ENCODE measurements around the gene SEMG1. TPM values are rescaled to one million over a fixed set of nuclear protein-coding genes. Genes with fewer than 3 reads are reported as not detected.

The SEMG1 gene
- total RNA-seq, 1 donor from 2014 or later, result not detected

DNA sequence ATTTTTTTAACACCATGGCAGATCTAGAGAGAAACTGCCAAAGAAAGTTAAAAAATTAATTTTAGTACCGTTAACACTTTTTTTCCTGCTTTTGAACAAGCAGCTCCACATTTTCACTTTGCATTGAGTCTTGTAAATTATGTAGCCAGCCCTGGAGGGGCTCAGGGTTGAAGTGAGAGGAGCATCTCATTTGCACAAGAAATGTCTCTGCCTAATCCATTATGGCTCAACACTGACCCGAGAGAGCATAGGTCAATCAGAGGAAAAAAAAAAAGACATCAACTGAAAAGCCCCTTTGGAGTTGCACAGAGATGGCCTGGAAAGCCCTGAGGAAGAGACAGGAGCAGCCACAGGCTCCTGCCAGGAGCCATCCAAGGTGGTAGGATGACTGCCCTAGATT, 51.8 kb downstream of the SEMG1 start:
- TF ChIP-seq, protein P1, sequence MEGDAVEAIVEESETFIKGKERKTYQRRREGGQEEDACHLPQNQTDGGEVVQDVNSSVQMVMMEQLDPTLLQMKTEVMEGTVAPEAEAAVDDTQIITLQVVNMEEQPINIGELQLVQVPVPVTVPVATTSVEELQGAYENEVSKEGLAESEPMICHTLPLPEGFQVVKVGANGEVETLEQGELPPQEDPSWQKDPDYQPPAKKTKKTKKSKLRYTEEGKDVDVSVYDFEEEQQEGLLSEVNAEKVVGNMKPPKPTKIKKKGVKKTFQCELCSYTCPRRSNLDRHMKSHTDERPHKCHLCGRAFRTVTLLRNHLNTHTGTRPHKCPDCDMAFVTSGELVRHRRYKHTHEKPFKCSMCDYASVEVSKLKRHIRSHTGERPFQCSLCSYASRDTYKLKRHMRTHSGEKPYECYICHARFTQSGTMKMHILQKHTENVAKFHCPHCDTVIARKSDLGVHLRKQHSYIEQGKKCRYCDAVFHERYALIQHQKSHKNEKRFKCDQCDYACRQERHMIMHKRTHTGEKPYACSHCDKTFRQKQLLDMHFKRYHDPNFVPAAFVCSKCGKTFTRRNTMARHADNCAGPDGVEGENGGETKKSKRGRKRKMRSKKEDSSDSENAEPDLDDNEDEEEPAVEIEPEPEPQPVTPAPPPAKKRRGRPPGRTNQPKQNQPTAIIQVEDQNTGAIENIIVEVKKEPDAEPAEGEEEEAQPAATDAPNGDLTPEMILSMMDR (IDR thresholded peaks at IDR 0.05), result no peak
- no peaks in the 10 kb centered on the region for H3K36me3 ChIP-seq
- peaks cover 15% of the 10 kb centered on the region for H3K4me1 ChIP-seq
- H3K27ac ChIP-seq, result no peak overlapping the region
- no peak overlapping the region for H3K4me3 ChIP-seq
- H3K27me3 ChIP-seq (ENCODE audit: low read depth), result no peaks in the 10 kb centered on the region
- ATAC-seq, result no peak
- intact Hi-C loops (cut with DNase I), result no loop called here
- no peak for DNase-seq
- no peaks in the 10 kb centered on the region for H3K9me3 ChIP-seq

Other genes with a start within 250 kb of the SEMG1 start
- 12.8 TPM for gene TOMM34, start 246.6 kb upstream of the SEMG1 start, total RNA-seq
- 73.4 TPM for gene STK4, start 240.5 kb upstream of the SEMG1 start, total RNA-seq
- 3.5 TPM for gene KCNS1, start 105.9 kb upstream of the SEMG1 start, total RNA-seq
- gene WFDC5, start 91.9 kb upstream of the SEMG1 start, total RNA-seq, result 1.6 TPM
- 3.9 TPM for gene WFDC12, start 82.6 kb upstream of the SEMG1 start, total RNA-seq
- 9.2 TPM for gene PI3, start 32.1 kb upstream of the SEMG1 start, total RNA-seq
- gene SEMG2, start 14.3 kb downstream of the SEMG1 start, total RNA-seq, result not detected
- gene SLPI, start 47.5 kb downstream of the SEMG1 start, total RNA-seq, result 1,714 TPM
- not detected for gene RBPJL, start 99.8 kb downstream of the SEMG1 start, total RNA-seq
- gene MATN4, start 101.3 kb downstream of the SEMG1 start, total RNA-seq, result not detected
- 259 TPM for gene SDC4, start 141.4 kb downstream of the SEMG1 start, total RNA-seq
- 69.3 TPM for gene SYS1, start 156.1 kb downstream of the SEMG1 start, total RNA-seq
- gene TP53TG5, start 171.3 kb downstream of the SEMG1 start, total RNA-seq, result not detected
- gene DBNDD2, start 201.3 kb downstream of the SEMG1 start, total RNA-seq, result 82.2 TPM
- gene PIGT, start 209.1 kb downstream of the SEMG1 start, total RNA-seq, result 78.7 TPM

Measured in lower lobe of right lung (tissue), 2 donors.